ENCODE data around the gene ITGB1BP1. TPM values are rescaled to one million over a fixed set of nuclear protein-coding genes. Genes with fewer than 3 reads are reported as not detected.

Gene ITGB1BP1
- total RNA-seq, 1 experiment from 2014 or later, result 68.1 TPM

- POLR2A ChIA-PET (ENCODE audit: unreplicated experiment), result no interaction called here
Observed at GRCh38 chr2:9412781-9413180, 10.5 kb downstream of the ITGB1BP1 start.

GRCh38 chr2:9410108-9410507 lies 13.2 kb downstream of the ITGB1BP1 start:
- Histone ChIP-seq H3K36me3 (ENCODE audit: low read depth) (peaks cover 21% of the 10 kb centered on the region), H3K27ac (no peak overlapping the region), H3K4me3 (no peak overlapping the region), H3K27me3 (ENCODE audit: insufficient read depth, low read depth) (no peaks in the 10 kb centered on the region), H3K79me2 (ENCODE audit: low read depth) (no peaks in the 10 kb centered on the region), H4K20me1 (ENCODE audit: insufficient read depth) (no peaks in the 10 kb centered on the region; the same call in 1 of the 2 replicates), H2AFZ (no peak overlapping the region), H3K4me2 (no peak overlapping the region), H3K9me2 (ENCODE audit: insufficient read depth) (no peaks in the 10 kb centered on the region), H3F3A (ENCODE audit: insufficient read depth, low read depth) (peaks cover 41% of the 10 kb centered on the region), H3K4me1 (replicated peaks; ENCODE audit: insufficient read depth) (no peaks in the 10 kb centered on the region; the same call in 1 of the 2 replicates), H3K9me3 (ENCODE audit: insufficient read depth, low read depth) (no peaks in the 10 kb centered on the region)
- intact Hi-C loops (cut with micrococcal nuclease; ENCODE audit: unreplicated experiment), result no loop called here
- ChIA-PET CTCF (no interaction called here), POLR2A (ENCODE audit: unreplicated experiment) (no interaction called here)
- TF ChIP-seq EZH2 (IDR thresholded peaks at IDR 0.05; ENCODE audit: low read depth) (no peak), CTCF (conservative IDR thresholded peaks at IDR 0.05) (no peak)
- DNase-seq, result no peak
- no TSS peak for BruUV-seq (replicated peaks)

More at GRCh38 chr2:9412781-9413180, 10.5 kb downstream of the ITGB1BP1 start:
- Histone ChIP-seq H3K4me2 (no peak overlapping the region), H3K4me1 (replicated peaks; ENCODE audit: insufficient read depth) (no peaks in the 10 kb centered on the region; the same call in 1 of the 2 replicates), H3K9me3 (ENCODE audit: insufficient read depth, low read depth) (no peaks in the 10 kb centered on the region), H2AFZ (no peak overlapping the region), H3K9me2 (ENCODE audit: insufficient read depth) (no peaks in the 10 kb centered on the region), H3K36me3 (ENCODE audit: low read depth) (peaks cover 11% of the 10 kb centered on the region), H3K4me3 (no peak overlapping the region), H3K27me3 (ENCODE audit: insufficient read depth, low read depth) (no peaks in the 10 kb centered on the region), H3K27ac (no peak overlapping the region), H3F3A (ENCODE audit: insufficient read depth, low read depth) (peaks cover 24% of the 10 kb centered on the region), H3K79me2 (ENCODE audit: low read depth) (peaks cover 15% of the 10 kb centered on the region; the same call in 1 of the 2 replicates), H4K20me1 (ENCODE audit: insufficient read depth) (no peaks in the 10 kb centered on the region)
- BruUV-seq (replicated peaks), result no TSS peak
- TF ChIP-seq CTCF (conservative IDR thresholded peaks at IDR 0.05), result no peak
- TF ChIP-seq EZH2 (IDR thresholded peaks at IDR 0.05; ENCODE audit: low read depth), result no peak
- intact Hi-C loops (cut with micrococcal nuclease; ENCODE audit: unreplicated experiment), result no loop called here
- DNase-seq, result no peak
- CTCF ChIA-PET, result no interaction called here

- CTCF ChIA-PET, result no interaction called here
Observed at GRCh38 chr2:9408641-9409151, 14.6 kb downstream of the ITGB1BP1 start.

More at GRCh38 chr2:9408641-9409151, 14.6 kb downstream of the ITGB1BP1 start:
- no peaks in the 10 kb centered on the region for H3K79me2 ChIP-seq (ENCODE audit: low read depth)
- TF ChIP-seq CTCF (conservative IDR thresholded peaks at IDR 0.05), result no peak
- no peak for TF ChIP-seq EZH2 (IDR thresholded peaks at IDR 0.05; ENCODE audit: low read depth)
- BruUV-seq (replicated peaks), result no TSS peak
- no peak overlapping the region for H3K4me2 ChIP-seq
- peaks cover 28% of the 10 kb centered on the region for H3K36me3 ChIP-seq (ENCODE audit: low read depth)
- POLR2A ChIA-PET (ENCODE audit: unreplicated experiment), result interaction anchor here (0.7 kb wide), 1 partner anchor 266 kb away, joined by 6 read pairs; no protein-coding TSS in a partner anchor
- H3K4me1 ChIP-seq (replicated peaks; ENCODE audit: insufficient read depth), result peaks cover 8% of the 10 kb centered on the region
- H4K20me1 ChIP-seq (ENCODE audit: insufficient read depth), result no peaks in the 10 kb centered on the region; the same call in 1 of the 2 replicates
- no peaks in the 10 kb centered on the region for H3K9me3 ChIP-seq (ENCODE audit: insufficient read depth, low read depth)
- no peaks in the 10 kb centered on the region for H3K9me2 ChIP-seq (ENCODE audit: insufficient read depth)
- H3K27ac ChIP-seq, result no peak overlapping the region
- no peak overlapping the region for H3K4me3 ChIP-seq
- H3K27me3 ChIP-seq (ENCODE audit: insufficient read depth, low read depth), result no peaks in the 10 kb centered on the region
- no peak overlapping the region for H2AFZ ChIP-seq
- intact Hi-C loops (cut with micrococcal nuclease; ENCODE audit: unreplicated experiment), result no loop called here
- peaks cover 55% of the 10 kb centered on the region for H3F3A ChIP-seq (ENCODE audit: insufficient read depth, low read depth)
- peak in 1 of 2 experiments; percentile 53 for DNase-seq

All from PC-9 (cell line).